CD4-positive, alpha-beta T cell (primary cell): ENCODE measurements around the gene CCT3. TPM values are rescaled to one million over a fixed set of nuclear protein-coding genes. Genes with fewer than 3 reads are reported as not detected.

Experiments
- ATAC-seq: fragments of 200-7000 bp; cut with Tn5 transposase; one replicate; pipeline ENCODE4 v1.10.0; 2022; ENCODE audit warnings: mild to moderate bottlenecking; ENCODE audit not compliant: poor library complexity
- CTCF ChIA-PET: fragments of 350-600 bp; sonication (Branson Sonifier 250); formaldehyde crosslinking; loops from one replicate; lab custom pipeline; 2021; ENCODE audit warnings: antibody characterized with exemption, inconsistent platforms; lab: Charles Lee
- POLR2A ChIA-PET: fragments of 350-600 bp; sonication (Branson Sonifier 250); formaldehyde crosslinking; loops from one replicate; lab custom pipeline; 2021; ENCODE audit warnings: antibody characterized with exemption, inconsistent platforms; lab: Charles Lee
- DNase-seq, 14 experiments: peaks; one replicate each; pipeline ENCODE4 v3.0.0-alpha.2; 2013 to 2020; ENCODE audit warnings: mixed read lengths in 2 of 14
- H3K27ac ChIP-seq, 2 donors: one replicate each; pipeline versions ENCODE4 v1.5.1 to v1.7.0; 2013; ENCODE audit warnings: low read length in 2 of 2, low read depth in 1 of 2, mild to moderate bottlenecking in 1 of 2
- H3K27me3 ChIP-seq, 2 experiments: 1 replicate in 1 of 2; 2 replicates in 1 of 2; pipeline versions ENCODE4 v1.6.1 to v1.7.0; 2013; ENCODE audit warnings: low read length in 2 of 2, control low read depth in 1 of 2, mild to moderate bottlenecking in 1 of 2, moderate library complexity in 1 of 2; ENCODE audit not compliant: insufficient read depth in 2 of 2, control insufficient read depth in 1 of 2
- H3K36me3 ChIP-seq: one replicate; pipeline ENCODE4 v1.6.1; 2013; ENCODE audit warnings: low read length, control low read depth; ENCODE audit not compliant: insufficient read depth
- H3K4me1 ChIP-seq: one replicate; pipeline ENCODE4 v1.6.1; 2013; ENCODE audit warnings: low read length, control low read depth; ENCODE audit not compliant: insufficient read depth
- H3K4me3 ChIP-seq: one replicate; pipeline ENCODE4 v1.5.1; 2013; ENCODE audit warnings: mild to moderate bottlenecking, low read length, moderate library complexity
- H3K9me3 ChIP-seq, 2 experiments: 1 replicate in 1 of 2; 2 replicates in 1 of 2; pipeline versions ENCODE4 v1.6.1 to v1.7.0; 2013; ENCODE audit warnings: low read length in 2 of 2, mild to moderate bottlenecking in 2 of 2, control low read depth in 1 of 2, moderate library complexity in 1 of 2; ENCODE audit not compliant: control insufficient read depth in 1 of 2, insufficient read depth in 1 of 2
- H3K27ac Mint-ChIP-seq: one replicate; pipeline ENCODE4 v1.8.0; 2020; ENCODE audit warnings: mixed read lengths
- H3K27me3 Mint-ChIP-seq: one replicate; pipeline ENCODE4 v1.8.0; 2021; ENCODE audit warnings: mixed read lengths
- H3K36me3 Mint-ChIP-seq: one replicate; pipeline ENCODE4 v1.8.0; 2021; ENCODE audit warnings: low read depth, mixed read lengths
- H3K4me1 Mint-ChIP-seq: one replicate; pipeline ENCODE4 v1.8.0; 2021; ENCODE audit warnings: low read depth, mixed read lengths
- H3K4me3 Mint-ChIP-seq: one replicate; pipeline ENCODE4 v1.8.0; 2020; ENCODE audit warnings: mild to moderate bottlenecking, mixed read lengths
- H3K9me3 Mint-ChIP-seq: one replicate; pipeline ENCODE4 v1.8.0; 2020; ENCODE audit warnings: mixed read lengths
- CTCF ChIP-seq: fragments of 200-600 bp; IDR thresholded peaks from one replicate; pipeline ENCODE4 v1.8.0; 2022; ENCODE audit warnings: antibody characterized with exemption, mild to moderate bottlenecking
- intact Hi-C, 2 experiments: fragments of 100-400 bp; cut with DNase I in 1 of 2; cut with micrococcal nuclease in 1 of 2; formaldehyde crosslinking; loops; one replicate each; pipeline versions ENCODE4 v1.15.1 to v1.9.0; 2023 to 2025; cut with DNase I, micrococcal nuclease
- total RNA-seq, 174 experiments: library from RNA in 2 of 174; stranded (reverse) in 2 of 174; gene quantifications; one replicate each; pipeline ENCODE4 v1.2.3 and lab custom pipeline; 2021 to 2026

Gene CCT3
- total RNA-seq, 2 experiments from 2014 or later, result 49.6 to 50.2 TPM

GRCh38 chr1:156366378-156367166, 28.5 kb upstream of the CCT3 start:
- TF ChIP-seq CTCF, result no peak
- peaks cover 7% of the 10 kb centered on the region for H3K4me1 ChIP-seq
- no peak overlapping the region for H3K27ac ChIP-seq
- intact Hi-C loops, result no loop called here
- Mint-ChIP-seq H3K27ac (no peak overlapping the region), H3K4me1 (no peaks in the 10 kb centered on the region), H3K27me3 (peaks cover 62% of the 10 kb centered on the region), H3K36me3 (no peaks in the 10 kb centered on the region), H3K9me3 (no peaks in the 10 kb centered on the region), H3K4me3 (no peak overlapping the region)
- ChIA-PET CTCF (no interaction called here), POLR2A (no interaction called here)
- no peaks in the 10 kb centered on the region for H3K36me3 ChIP-seq
- peaks cover 0 to 8% of the 10 kb centered on the region in 2 experiments for H3K9me3 ChIP-seq
- H3K4me3 ChIP-seq, result no peak overlapping the region
- ATAC-seq (no peak), DNase-seq (no peak)
- H3K27me3 ChIP-seq, result peaks cover 28 to 43% of the 10 kb centered on the region in 2 experiments

- intact Hi-C loops, result no loop called here
- CTCF ChIA-PET, result no interaction called here
- Mint-ChIP-seq H3K27me3 (peaks cover 55% of the 10 kb centered on the region), H3K27ac (no peak overlapping the region), H3K36me3 (no peaks in the 10 kb centered on the region), H3K4me3 (no peak overlapping the region), H3K4me1 (no peaks in the 10 kb centered on the region), H3K9me3 (no peaks in the 10 kb centered on the region)
- Histone ChIP-seq H3K4me3 (no peak overlapping the region), H3K27me3 (peaks cover 28 to 40% of the 10 kb centered on the region in 2 experiments), H3K27ac (no peak overlapping the region), H3K9me3 (peaks cover 0 to 8% of the 10 kb centered on the region in 2 experiments), H3K4me1 (peaks cover 7% of the 10 kb centered on the region), H3K36me3 (no peaks in the 10 kb centered on the region)
- no peak for ATAC-seq
- POLR2A ChIA-PET, result no interaction called here
- no peak for DNase-seq
- no peak for TF ChIP-seq CTCF
Measured at GRCh38 chr1:156365754-156366153, 27.7 kb upstream of the CCT3 start.

- Mint-ChIP-seq H3K4me3 (no peak overlapping the region), H3K27ac (no peak overlapping the region), H3K27me3 (peaks cover 40% of the 10 kb centered on the region), H3K4me1 (peaks cover 5% of the 10 kb centered on the region), H3K36me3 (no peaks in the 10 kb centered on the region), H3K9me3 (no peaks in the 10 kb centered on the region)
- ATAC-seq (no peak), DNase-seq (no peak)
- intact Hi-C loops, result no loop called here
- no peak overlapping the region for H3K4me3 ChIP-seq
- peaks cover 9% of the 10 kb centered on the region for H3K4me1 ChIP-seq
- TF ChIP-seq CTCF, result no peak
- H3K36me3 ChIP-seq, result no peaks in the 10 kb centered on the region
- H3K27ac ChIP-seq, result no peak overlapping the region
- no peaks in the 10 kb centered on the region for H3K9me3 ChIP-seq
- H3K27me3 ChIP-seq, result peaks cover 9 to 22% of the 10 kb centered on the region in 2 experiments
- ChIA-PET CTCF (no interaction called here), POLR2A (no interaction called here)
Measured at GRCh38 chr1:156360534-156360933, 22.4 kb upstream of the CCT3 start.
